HG03097 (cell line): Measurements from ENCODE around the gene TMEM170A.

Source experiments
- ATAC-seq: cut with Tn5 transposase; IDR thresholded peaks from one replicate; pipeline ENCODE4 v1.9.1; 2021; ENCODE audit not compliant: unreplicated experiment, low FRiP score

TMEM170A gene

DNA sequence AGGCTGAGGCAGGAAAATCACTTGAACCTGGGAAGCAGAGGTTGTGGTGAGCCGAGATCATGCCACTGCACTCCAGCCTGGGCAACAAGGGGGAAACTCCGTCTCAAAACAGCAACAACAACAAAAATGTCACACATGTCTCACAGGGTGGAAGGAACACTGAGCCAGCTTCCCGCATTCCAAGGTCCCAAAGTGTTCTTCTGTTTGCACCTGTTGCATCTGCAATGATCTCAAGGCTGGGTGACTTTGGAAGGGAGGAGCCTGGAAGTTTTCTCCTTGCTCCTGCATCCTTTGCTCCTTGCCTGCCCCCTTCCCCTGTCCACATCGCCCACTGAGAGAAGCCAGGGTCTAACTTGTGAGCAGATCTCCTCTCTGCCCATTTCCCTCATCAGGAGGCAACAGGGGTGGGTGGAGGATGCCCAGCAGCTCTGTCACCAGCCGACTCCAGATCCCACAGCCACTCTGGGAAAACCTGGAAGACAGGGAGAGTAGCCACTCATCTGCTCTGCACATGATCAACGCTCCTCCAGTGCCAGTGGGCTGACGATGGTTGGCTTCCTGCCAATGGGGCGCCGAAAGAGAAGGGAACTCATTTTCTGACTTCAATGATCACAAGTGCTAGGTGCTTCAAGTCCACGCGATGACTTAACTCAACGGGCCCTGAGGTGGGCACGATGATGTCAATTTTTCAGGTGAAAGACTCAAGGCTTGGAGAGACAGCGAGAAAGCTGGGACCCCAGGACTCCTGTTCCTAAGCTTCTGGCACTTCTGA is 18.1 kb upstream of the TMEM170A start:
- no peak for ATAC-seq

GRCh38 chr16:75481475-75481874 is 17.0 kb upstream of the TMEM170A start:
- ATAC-seq, result no peak

GRCh38 chr16:75479421-75479990 is 15.0 kb upstream of the TMEM170A start:
- no peak for ATAC-seq

DNA sequence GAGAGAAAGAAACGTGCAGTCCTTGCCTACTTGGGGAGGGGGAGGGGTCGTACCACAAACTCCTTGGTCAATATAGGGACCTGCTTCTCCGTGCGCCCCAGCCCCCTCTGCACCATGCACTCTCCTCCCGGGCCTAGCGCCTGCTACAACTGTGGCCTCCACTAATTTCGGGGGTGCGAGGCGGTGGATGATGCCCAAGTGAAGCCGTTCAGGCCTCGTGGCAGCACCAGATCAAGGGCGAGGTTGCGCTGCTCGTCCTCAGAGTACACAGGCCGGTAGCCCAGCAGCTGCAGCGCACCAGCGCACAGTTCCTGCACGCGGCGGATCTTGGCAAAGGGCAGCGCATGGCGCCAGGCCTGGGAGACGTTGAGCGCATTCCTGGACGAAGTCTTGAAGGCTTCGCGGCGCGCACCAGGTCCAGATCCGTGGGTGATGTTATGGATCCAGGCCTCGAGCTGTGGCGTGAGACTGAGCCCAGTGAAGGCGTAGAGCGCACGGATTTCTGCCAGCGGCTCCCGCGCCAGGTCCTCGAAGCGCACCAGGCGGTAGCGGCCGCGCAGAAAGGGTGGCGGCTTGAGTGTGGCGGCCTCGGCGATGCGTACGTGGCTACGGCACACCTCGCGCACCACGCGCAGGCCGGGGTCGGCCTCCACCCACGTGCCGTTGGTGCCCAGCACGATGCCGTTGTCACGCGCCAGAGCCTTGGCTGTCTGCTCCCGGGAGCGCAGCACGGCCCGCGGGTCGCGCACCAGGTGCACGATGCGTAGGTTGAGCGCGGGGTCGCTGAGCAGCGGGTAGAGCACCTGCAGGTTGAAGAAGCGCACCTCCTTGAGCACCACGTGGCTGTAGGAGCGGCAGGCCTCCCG is 14.2 kb upstream of the TMEM170A start:
- ATAC-seq, result no peak

DNA sequence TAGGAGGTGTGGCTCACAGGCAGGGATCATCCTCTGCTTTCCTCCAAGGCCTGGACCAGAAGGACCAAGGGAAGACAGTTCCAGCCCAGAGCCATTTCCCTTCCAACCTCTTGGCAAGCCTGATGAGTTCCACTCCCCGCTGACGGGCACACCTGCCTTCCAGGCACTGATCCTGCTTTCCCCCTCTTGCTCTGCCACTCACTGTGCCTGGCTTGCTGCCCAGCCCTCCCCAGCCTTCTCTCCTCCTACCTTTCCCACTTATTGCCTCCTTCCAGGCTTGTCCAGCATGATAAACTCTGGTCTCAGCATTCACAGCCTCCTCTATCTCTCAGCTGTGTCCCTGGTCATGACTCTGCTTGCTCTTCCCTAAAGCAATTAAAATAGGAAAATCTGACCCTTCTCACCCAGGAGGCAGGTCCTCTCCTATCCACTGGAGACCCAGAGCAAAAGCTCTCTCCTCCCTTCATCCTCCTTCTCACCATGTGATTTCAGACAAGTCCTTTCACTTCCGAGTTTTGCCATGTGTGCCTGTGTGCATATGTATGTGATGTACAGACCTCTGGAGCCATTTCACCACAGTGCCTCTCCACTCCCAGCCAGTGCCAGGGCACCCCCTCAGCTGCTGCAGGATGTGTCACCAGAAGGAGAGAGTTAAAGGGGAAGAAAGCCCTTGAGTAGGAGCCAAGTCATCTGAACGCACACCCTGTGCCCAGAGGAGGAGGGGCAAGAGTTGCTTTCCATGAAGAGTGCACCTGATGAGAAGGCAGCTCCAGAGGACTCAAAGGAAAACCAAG is 13.4 kb upstream of the TMEM170A start:
- ATAC-seq, result no peak

DNA sequence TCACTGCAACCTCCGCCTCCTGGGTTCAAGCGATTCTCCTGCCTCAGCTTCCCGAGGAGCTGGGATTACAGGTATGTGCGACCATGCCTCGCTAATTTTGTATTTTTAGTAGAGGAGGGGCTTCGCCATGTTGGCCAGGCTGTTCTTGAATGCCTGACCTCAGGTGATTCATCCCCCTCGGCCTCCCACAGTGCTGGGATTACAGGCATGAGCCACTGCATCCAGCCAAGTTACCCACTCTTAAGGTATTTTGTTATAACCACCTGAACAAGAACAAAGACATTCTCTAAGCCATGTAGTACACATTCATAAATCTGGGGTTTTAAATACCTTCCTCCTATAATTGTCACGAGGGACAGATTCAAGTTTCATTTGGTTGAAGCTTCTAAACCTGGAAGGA is 12.3 kb upstream of the TMEM170A start:
- ATAC-seq, result no peak

DNA sequence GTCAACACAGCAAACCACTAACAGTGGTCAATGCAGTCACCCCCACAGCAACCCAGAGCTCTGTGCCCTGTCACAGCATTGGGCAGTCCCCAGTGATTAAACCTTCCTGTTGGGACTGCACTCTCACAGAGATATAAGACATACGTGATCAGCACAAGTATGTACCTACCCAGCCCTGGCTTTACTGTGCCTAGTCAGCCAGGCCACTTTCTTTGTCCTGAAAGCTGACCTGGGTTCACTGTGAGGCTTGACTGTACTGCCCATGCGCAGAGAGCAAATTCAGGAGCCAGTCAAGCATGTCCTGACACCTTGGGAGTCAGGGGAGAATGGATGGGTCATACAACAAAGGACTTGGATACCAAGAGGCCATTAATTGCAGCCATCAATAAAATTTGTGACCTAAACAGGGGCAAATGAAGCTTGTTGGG is 10.9 kb upstream of the TMEM170A start:
- ATAC-seq, result no peak

DNA sequence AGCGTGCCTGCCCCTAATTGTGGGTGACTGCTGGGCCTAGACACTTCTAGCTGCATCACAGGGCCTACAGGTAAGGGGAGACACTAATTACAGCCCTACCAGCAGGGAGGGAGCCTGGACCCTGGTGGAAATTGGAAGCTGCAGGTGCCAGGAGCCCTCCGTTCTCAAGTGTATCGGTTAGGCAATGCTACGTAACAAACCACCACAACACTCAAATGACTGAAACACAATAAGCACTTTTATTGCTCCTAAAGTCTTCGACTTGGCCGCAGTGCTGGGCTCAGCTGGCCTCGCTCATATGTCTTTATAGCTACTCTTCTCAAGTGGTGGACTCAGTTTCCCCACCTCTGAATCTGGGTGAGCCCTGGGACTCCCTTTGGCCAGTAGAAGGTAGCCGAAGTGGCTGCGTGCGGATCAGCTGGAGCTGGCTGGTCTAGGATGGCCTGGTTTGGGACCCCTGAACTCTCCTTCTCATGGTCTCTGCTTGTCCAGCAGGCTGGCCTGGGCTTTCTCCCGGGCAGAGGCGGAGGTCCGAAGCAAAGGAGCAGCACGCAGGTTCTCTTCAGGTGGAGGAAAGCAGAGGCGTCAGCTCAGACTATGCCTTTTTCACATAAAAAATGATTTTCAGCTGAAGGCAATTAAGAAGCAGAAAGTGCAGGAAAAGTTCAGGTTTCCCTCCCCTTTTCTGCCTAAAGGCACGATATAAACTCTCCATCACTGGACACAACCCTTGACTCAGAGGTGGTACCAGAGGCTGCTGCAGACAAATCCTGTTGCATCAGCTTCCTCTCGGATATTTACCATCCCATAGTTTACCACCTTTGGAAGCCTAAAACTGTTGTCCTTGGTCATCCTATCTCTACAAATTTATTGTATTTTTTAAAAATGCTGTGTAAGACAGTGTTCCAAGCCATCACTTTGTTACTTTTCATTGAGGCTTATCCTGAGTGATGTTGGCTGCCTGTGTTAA is 8.7 kb upstream of the TMEM170A start:
- no peak for ATAC-seq

- ATAC-seq, result peak; percentile 64
These were observed 7.5 kb upstream of the TMEM170A start for GRCh38 chr16:75471723-75472633.

- ATAC-seq, result no peak
These were observed 2.3 kb upstream of the TMEM170A start for GRCh38 chr16:75466760-75467159.

DNA sequence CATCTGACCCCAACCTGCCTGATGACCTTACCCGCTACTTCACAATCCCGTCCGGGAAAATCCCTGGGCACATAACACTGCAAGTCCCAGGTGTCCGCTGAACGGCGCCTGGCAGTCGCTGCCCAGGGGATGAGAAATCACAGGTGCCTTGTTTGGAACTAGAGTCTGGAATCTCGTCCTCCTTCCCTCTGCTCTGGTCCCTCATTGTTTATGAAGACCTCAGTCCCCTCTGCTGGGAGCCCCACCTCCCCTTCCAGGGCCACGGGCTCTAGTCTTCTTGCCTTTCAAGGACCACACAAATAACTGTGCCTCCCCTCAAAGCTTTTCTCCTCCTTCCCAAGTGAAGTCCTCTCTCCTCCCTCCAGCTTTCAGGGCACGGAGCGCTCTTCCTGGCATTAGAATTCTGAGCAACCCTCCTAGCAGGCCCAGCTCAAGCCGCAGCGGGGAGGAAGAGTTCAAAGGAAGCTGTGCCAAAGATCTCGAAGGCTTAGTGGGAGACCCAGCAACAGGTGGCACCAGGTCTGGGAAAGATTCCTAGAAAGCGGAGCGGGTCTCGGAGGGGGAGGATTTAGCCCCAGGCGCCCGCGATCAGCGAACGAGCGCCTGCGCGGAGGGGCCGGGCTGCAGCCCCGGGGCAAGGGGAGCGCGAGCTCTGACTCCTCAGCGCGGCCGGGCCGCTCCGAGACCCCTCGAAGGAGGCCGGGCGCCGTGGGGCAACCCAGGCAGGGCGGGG is 934 bp downstream of the TMEM170A start:
- peak; percentile 11 for ATAC-seq

DNA sequence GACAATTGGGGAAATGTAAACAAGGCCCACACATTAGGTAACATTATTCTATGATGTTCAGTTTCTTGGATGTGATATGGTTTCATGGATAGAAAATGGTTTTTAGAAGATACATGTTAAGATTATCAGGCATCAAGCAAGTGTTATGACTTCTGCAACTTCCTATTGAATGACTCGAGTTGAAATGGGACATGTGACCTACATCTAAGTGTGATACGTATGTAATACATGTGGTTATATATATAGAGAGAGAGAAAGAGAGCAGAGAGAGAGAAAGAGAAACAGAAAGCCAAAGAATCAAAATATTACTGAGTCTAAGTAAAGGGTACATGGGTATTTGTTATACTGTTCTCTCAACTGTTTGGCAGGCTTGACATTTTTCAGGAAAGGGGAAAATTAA is 1.7 kb downstream of the TMEM170A start:
- no peak for ATAC-seq

- ATAC-seq, result no peak
These were observed 2.9 kb downstream of the TMEM170A start for GRCh38 chr16:75461575-75461974.

GRCh38 chr16:75460446-75460845 is 4.0 kb downstream of the TMEM170A start:
- ATAC-seq, result no peak

DNA sequence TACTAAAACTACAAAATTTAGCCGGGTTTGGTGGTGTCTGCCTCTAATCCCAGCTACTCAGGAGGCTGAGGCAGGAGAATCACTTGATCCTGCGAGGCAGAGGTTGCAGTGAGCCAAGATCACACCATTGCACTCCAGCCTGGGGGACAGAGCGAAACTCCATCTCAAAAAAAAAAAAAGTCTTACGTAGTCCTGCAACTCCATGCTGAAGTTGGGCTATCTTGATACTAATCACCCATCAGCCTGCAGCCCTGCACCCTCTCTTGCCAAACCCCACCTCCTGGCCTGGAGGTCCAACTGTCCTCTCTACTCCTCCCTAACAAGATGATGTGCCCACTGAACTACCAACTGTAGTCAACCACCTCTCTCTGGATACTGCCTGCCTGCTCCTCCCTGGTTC is 4.8 kb downstream of the TMEM170A start:
- no peak for ATAC-seq

DNA sequence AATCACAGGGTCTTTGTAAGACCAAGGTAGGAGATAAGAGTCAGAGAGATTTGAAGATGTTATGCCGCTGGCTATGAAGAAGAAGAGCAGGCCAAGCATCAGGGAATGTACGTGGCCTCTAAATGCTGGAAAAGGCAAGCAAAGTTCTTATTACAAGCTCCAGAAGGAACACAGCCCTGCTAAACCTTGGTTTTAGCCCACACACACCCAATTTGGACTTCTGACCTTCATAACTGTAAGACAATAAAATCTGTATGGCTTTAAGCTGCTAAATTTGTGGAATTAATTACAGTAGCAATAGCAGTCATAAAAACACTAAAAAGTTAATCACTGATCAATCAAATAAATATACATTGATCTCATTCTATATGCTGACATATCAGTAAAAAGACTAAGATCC is 6.0 kb downstream of the TMEM170A start:
- no peak for ATAC-seq

DNA sequence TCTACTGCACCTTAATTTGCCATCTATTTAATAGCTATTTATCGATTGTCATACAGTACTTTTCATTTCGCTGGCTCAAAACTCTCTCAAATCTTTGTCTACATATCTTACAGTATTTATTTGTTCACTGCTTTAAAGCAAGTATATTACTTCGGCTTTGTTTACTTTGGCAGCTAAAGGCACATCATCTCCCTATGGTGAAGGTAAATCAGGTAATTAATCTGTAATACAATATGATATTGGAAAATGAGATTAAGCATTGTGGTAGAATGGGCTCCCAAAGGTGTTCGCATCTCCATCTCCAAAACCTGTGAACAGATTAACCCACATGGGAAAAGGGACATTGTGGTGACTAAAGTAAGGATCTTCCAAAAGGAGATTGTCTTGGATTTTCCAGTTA is 6.5 kb downstream of the TMEM170A start:
- no peak for ATAC-seq

- no peak for ATAC-seq
These were observed 6.9 kb downstream of the TMEM170A start for GRCh38 chr16:75457485-75458021.
